Suprapubic skin (tissue), 4 donors: ENCODE measurements around the gene MOB1A.

ENCODE experiments used
- CTCF ChIP-seq, 2 donors: fragments of 200-600 bp in 1 of 2; fragments of 450-650 bp in 1 of 2; sonication (generic) in 1 of 2; IDR thresholded peaks; one replicate each; pipeline ENCODE4 v1.5.1; 2016 to 2019; ENCODE audit warnings: antibody characterized with exemption in 2 of 2, mild to moderate bottlenecking in 1 of 2, moderate library complexity in 1 of 2
- POLR2A ChIP-seq, 2 donors: fragments of 450-650 bp; IDR thresholded peaks; one replicate each; pipeline ENCODE4 v1.6.1; 2017; ENCODE audit warnings: antibody characterized with exemption in 2 of 2, mild to moderate bottlenecking in 2 of 2, moderate library complexity in 2 of 2
- POLR2AphosphoS5 ChIP-seq, 3 donors: sonication (generic); formaldehyde crosslinking; IDR thresholded peaks; one replicate each; pipeline ENCODE4 v1.6.1; 2017; ENCODE audit warnings: antibody characterized with exemption in 3 of 3

GRCh38 chr2:74199275-74199701 is 20.6 kb upstream of the MOB1A start:
- TF ChIP-seq POLR2A (IDR thresholded peaks at IDR 0.05) (no peak), POLR2AphosphoS5 (IDR thresholded peaks at IDR 0.05) (no peak), CTCF (IDR thresholded peaks at IDR 0.05) (no peak)
